HEK293 (cell line): ENCODE data around the gene VPS13D.

ENCODE experiments used
- CTCF ChIA-PET: fragments of 350-600 bp; formaldehyde crosslinking; extraction: SDS; loops from one replicate; lab custom pipeline; 2021; ENCODE audit warnings: antibody characterized with exemption; lab: Yijun Ruan, JAX
- POLR2A ChIA-PET: fragments of 300-600 bp; formaldehyde crosslinking; extraction: SDS; loops from one replicate; lab custom pipeline; 2020; ENCODE audit warnings: antibody characterized with exemption, inconsistent platforms; lab: Yijun Ruan, JAX
- H3K27ac ChIP-seq: fragments of 200-500 bp; sonication (Bioruptor generic); 2 replicates; pipeline ENCODE4 v1.5.1; 2014; ENCODE audit warnings: low read depth, low read length, control low read depth, inconsistent platforms; ENCODE audit errors: extremely low read depth
- H3K36me3 ChIP-seq, 2 experiments: fragments of 200-500 bp in 1 of 2; sonication (Bioruptor generic) in 1 of 2; 1 replicate in 1 of 2; 2 replicates in 1 of 2; pipeline ENCODE4 v1.5.1; 2014 to 2017; ENCODE audit warnings: inconsistent platforms in 2 of 2, low read length in 2 of 2; ENCODE audit not compliant: control insufficient read depth in 2 of 2, insufficient read depth in 1 of 2
- H3K4me1 ChIP-seq: fragments of 200-500 bp; sonication (Bioruptor generic); 2 replicates; pipeline ENCODE4 v1.5.1; 2014; ENCODE audit warnings: mild to moderate bottlenecking, low read length, inconsistent platforms; ENCODE audit not compliant: control insufficient read depth, insufficient read depth
- H3K4me3 ChIP-seq: 2 replicates; pipeline ENCODE4 v1.5.1; 2011; ENCODE audit warnings: low read depth, mild to moderate bottlenecking, control low read depth, low read length, moderate library complexity
- H3K9me3 ChIP-seq: fragments of 200-500 bp; sonication (Bioruptor generic); 2 replicates; pipeline ENCODE4 v1.5.1; 2014; ENCODE audit warnings: low read depth, low read length, inconsistent platforms; ENCODE audit not compliant: control insufficient read depth, insufficient read depth
- EGR2 ChIP-seq: fragments of 450-650 bp; formaldehyde crosslinking; IDR thresholded peaks from 2 replicates; pipeline ENCODE4 v1.5.1; 2016; ENCODE audit warnings: low read depth, missing biosample characterization, missing genetic modification characterization
- FEZF1 ChIP-seq: fragments of 450-650 bp; formaldehyde crosslinking; IDR thresholded peaks from 2 replicates; pipeline ENCODE4 v1.5.1; 2016; ENCODE audit warnings: missing biosample characterization, missing genetic modification characterization
- KLF10 ChIP-seq: fragments of 450-650 bp; IDR thresholded peaks from 2 replicates; pipeline ENCODE4 v1.5.1; 2018; ENCODE audit warnings: missing biosample characterization, mild to moderate bottlenecking, missing genetic modification characterization
- MZF1 ChIP-seq: fragments of 450-650 bp; formaldehyde crosslinking; IDR thresholded peaks from 2 replicates; pipeline ENCODE4 v1.5.1; 2017; ENCODE audit warnings: missing biosample characterization, missing genetic modification characterization, borderline replicate concordance
- OVOL3 ChIP-seq: fragments of 450-650 bp; formaldehyde crosslinking; IDR thresholded peaks from 2 replicates; pipeline ENCODE4 v1.5.1; 2016; ENCODE audit warnings: missing biosample characterization, missing genetic modification characterization
- RBAK ChIP-seq: fragments of 450-650 bp; formaldehyde crosslinking; IDR thresholded peaks from 2 replicates; pipeline ENCODE4 v1.5.1; 2016; ENCODE audit warnings: missing biosample characterization, missing genetic modification characterization
- ZBTB21 ChIP-seq: fragments of 450-650 bp; formaldehyde crosslinking; IDR thresholded peaks from 2 replicates; pipeline ENCODE4 v1.5.1; 2017; ENCODE audit warnings: missing biosample characterization, missing genetic modification characterization
- ZNF10 ChIP-seq: fragments of 450-650 bp; formaldehyde crosslinking; IDR thresholded peaks from 2 replicates; pipeline ENCODE4 v1.5.1; 2017; ENCODE audit warnings: missing biosample characterization, missing genetic modification characterization
- ZNF112 ChIP-seq: fragments of 450-650 bp; formaldehyde crosslinking; IDR thresholded peaks from 2 replicates; pipeline ENCODE4 v1.5.0; 2017; ENCODE audit warnings: missing biosample characterization, missing genetic modification characterization
- ZNF19 ChIP-seq: fragments of 450-650 bp; formaldehyde crosslinking; IDR thresholded peaks from 2 replicates; pipeline ENCODE4; 2016; ENCODE audit warnings: missing biosample characterization, missing genetic modification characterization, low read depth
- ZNF280D ChIP-seq: fragments of 450-650 bp; formaldehyde crosslinking; IDR thresholded peaks from 2 replicates; pipeline ENCODE4 v1.5.1; 2016; ENCODE audit warnings: missing biosample characterization, missing genetic modification characterization
- ZNF311 ChIP-seq: fragments of 450-650 bp; formaldehyde crosslinking; IDR thresholded peaks from 2 replicates; pipeline ENCODE4 v1.5.1; 2017; ENCODE audit warnings: missing biosample characterization, missing genetic modification characterization, borderline replicate concordance
- ZNF366 ChIP-seq: fragments of 450-650 bp; formaldehyde crosslinking; conservative IDR thresholded peaks from 2 replicates; pipeline ENCODE4 v1.5.1; 2016; ENCODE audit warnings: missing biosample characterization, missing genetic modification characterization
- ZNF394 ChIP-seq: fragments of 450-650 bp; formaldehyde crosslinking; IDR thresholded peaks from 2 replicates; pipeline ENCODE4 v1.5.1; 2016; ENCODE audit warnings: missing biosample characterization, missing genetic modification characterization, mild to moderate bottlenecking, moderate library complexity, borderline replicate concordance
- ZNF48 ChIP-seq: fragments of 450-650 bp; formaldehyde crosslinking; IDR thresholded peaks from 2 replicates; pipeline ENCODE4 v1.5.1; 2016; ENCODE audit warnings: missing biosample characterization, missing genetic modification characterization
- ZNF571 ChIP-seq: fragments of 450-650 bp; formaldehyde crosslinking; IDR thresholded peaks from 2 replicates; pipeline ENCODE4 v1.5.0; 2017; ENCODE audit warnings: missing biosample characterization, missing genetic modification characterization
- ZNF596 ChIP-seq: fragments of 450-650 bp; IDR thresholded peaks from 2 replicates; pipeline ENCODE4 v1.5.0; 2018; ENCODE audit warnings: missing biosample characterization, mild to moderate bottlenecking, missing genetic modification characterization, moderate library complexity
- ZNF600 ChIP-seq: fragments of 450-650 bp; formaldehyde crosslinking; IDR thresholded peaks from 2 replicates; pipeline ENCODE4 v1.5.1; 2016; ENCODE audit warnings: missing biosample characterization, missing genetic modification characterization
- ZNF621 ChIP-seq: fragments of 450-650 bp; formaldehyde crosslinking; IDR thresholded peaks from 2 replicates; pipeline ENCODE4 v1.5.1; 2017; ENCODE audit warnings: missing biosample characterization, missing genetic modification characterization
- ZNF624 ChIP-seq: fragments of 450-650 bp; formaldehyde crosslinking; IDR thresholded peaks from 2 replicates; pipeline ENCODE4 v1.5.1; 2017; ENCODE audit warnings: missing biosample characterization, missing genetic modification characterization
- ZNF626 ChIP-seq: fragments of 450-650 bp; sonication (Bioruptor Pico); formaldehyde crosslinking; IDR thresholded peaks from 2 replicates; pipeline ENCODE4 v1.5.1; 2018; ENCODE audit warnings: missing biosample characterization, missing genetic modification characterization, inconsistent platforms
- ZNF777 ChIP-seq: fragments of 450-650 bp; formaldehyde crosslinking; IDR thresholded peaks from 2 replicates; pipeline ENCODE4 v1.5.1; 2017; ENCODE audit warnings: missing biosample characterization, missing genetic modification characterization, borderline replicate concordance
- ZSCAN16 ChIP-seq: fragments of 450-650 bp; formaldehyde crosslinking; IDR thresholded peaks from 2 replicates; pipeline ENCODE4 v1.5.1; 2016; ENCODE audit warnings: missing biosample characterization, missing genetic modification characterization
- ZSCAN18 ChIP-seq: fragments of 450-650 bp; formaldehyde crosslinking; IDR thresholded peaks from 2 replicates; pipeline ENCODE4 v1.5.1; 2016; ENCODE audit warnings: missing biosample characterization, missing genetic modification characterization
- TF ChIP-seq, protein P1 (sequence below): fragments of 450-650 bp; formaldehyde crosslinking; IDR thresholded peaks from 2 replicates; pipeline ENCODE4 v1.5.1; 2016; ENCODE audit warnings: missing biosample characterization, missing genetic modification characterization
- TF ChIP-seq, protein P2 (sequence below): fragments of 450-650 bp; formaldehyde crosslinking; IDR thresholded peaks from 2 replicates; pipeline ENCODE4 v1.5.1; 2016; ENCODE audit warnings: missing biosample characterization, missing genetic modification characterization

The VPS13D gene

DNA sequence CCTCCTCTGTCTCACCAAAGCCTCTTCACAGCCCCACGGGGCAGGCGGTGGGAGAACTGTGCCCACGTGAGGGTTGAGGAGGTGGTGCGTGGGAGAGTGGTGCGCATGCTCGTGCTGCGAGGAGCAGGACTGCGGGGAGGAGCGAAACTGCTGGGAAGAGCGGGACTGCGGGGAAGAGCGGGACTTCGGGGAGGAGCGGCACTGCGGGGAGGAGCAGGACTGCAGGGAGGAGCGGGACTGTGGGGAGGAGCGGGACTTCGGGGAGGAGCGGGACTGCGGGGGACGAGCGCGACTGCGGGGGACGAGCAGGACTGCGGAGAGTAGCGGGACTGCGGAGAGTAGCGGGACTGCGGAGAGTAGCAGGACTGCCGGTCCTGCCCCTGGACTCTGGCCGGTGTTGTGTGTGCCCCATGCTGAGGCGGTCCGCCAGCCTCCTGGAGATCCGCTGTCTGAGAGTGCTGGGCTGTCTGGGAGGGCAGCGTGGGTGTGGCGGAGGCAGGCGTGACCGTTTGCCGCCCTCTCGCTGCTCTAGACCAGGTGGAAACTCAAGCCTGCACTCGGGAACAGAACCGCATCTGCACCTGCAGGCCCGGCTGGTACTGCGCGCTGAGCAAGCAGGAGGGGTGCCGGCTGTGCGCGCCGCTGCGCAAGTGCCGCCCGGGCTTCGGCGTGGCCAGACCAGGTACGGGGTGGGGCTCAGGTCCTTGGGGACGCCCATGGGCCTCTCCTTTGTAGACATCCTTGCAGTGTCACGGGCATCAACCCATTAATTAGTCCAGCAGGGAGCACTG lies 38.4 kb upstream of the VPS13D start (continued):
- peak; percentile 71; the same call in 1 of the 2 replicates for TF ChIP-seq ZNF394 (tag by site-specific recombination)
- no peak for TF ChIP-seq ZNF10 (tag by site-specific recombination)
- TF ChIP-seq ZNF621 (tag by site-specific recombination): no peak
- TF ChIP-seq FEZF1 (tag by site-specific recombination): no peak
- TF ChIP-seq ZSCAN18 (tag by site-specific recombination): no peak
- TF ChIP-seq ZNF112 (tag by site-specific recombination): no peak
- no peak for TF ChIP-seq ZNF626 (tag by site-specific recombination)
- no peak for TF ChIP-seq ZNF311 (tag by site-specific recombination)
- no peak for TF ChIP-seq RBAK (tag by site-specific recombination)
- no peak for TF ChIP-seq MZF1 (tag by site-specific recombination)
- TF ChIP-seq ZNF624 (tag by site-specific recombination): no peak
- peak; percentile 78 for TF ChIP-seq EGR2 (tag by site-specific recombination)
- TF ChIP-seq ZBTB21: no peak
- TF ChIP-seq, protein P1, sequence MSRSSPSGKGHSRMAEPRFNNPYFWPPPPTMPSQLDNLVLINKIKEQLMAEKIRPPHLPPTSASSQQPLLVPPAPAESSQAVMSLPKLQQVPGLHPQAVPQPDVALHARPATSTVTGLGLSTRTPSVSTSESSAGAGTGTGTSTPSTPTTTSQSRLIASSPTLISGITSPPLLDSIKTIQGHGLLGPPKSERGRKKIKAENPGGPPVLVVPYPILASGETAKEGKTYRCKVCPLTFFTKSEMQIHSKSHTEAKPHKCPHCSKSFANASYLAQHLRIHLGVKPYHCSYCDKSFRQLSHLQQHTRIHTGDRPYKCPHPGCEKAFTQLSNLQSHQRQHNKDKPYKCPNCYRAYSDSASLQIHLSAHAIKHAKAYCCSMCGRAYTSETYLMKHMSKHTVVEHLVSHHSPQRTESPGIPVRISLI: no peak
- TF ChIP-seq ZNF600: peak; percentile 38; the same call in 1 of the 2 replicates
- no peak for TF ChIP-seq ZNF596 (tag by site-specific recombination)
- no peak for TF ChIP-seq ZNF777 (tag by site-specific recombination)
- TF ChIP-seq ZNF571 (tag by site-specific recombination): no peak
- no peak for TF ChIP-seq OVOL3 (tag by site-specific recombination)
- no peak for TF ChIP-seq KLF10 (tag by site-specific recombination)
- no peak for TF ChIP-seq ZNF280D (tag by site-specific recombination)
- TF ChIP-seq ZNF48 (tag by site-specific recombination): no peak

DNA sequence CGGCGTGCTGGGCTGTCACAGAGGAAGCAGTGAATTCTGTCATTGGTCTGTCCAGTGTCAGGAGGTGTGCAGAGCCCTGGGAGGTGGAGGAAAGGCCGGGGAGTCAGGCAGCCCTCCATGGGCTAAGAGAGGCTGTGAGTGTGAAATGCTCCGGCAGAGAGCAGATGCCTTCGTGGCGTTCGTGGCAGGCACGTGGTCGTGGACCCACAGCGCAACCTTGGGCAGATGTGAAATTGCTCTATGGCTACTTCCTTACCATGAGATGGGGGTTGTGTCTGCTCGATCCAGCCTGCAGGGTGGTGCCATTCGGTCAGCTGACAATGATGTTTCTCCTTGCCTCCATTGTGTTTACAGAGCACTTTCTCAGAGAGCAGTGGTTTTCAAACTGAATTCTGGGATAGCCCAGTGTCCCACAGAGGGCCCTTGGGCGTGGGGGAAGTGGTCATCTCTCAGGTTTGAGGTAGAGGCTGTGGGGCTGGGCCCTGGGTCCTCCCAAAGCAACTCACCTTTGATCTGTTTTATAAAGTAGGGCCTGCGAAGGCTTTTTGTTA lies 35.1 kb upstream of the VPS13D start:
- H3K36me3 ChIP-seq: no peaks in the 10 kb centered on the region
- POLR2A ChIA-PET: no interaction called here
- CTCF ChIA-PET: interaction anchor here (1.0 to 2.7 kb wide), 2 partner anchors 9 to 69 kb away, joined by 3 to 13 read pairs; no protein-coding TSS in a partner anchor
- TF ChIP-seq FEZF1 (tag by site-specific recombination) (no peak), RBAK (tag by site-specific recombination) (no peak), ZNF19 (no peak), ZNF366 (tag by site-specific recombination) (no peak), ZSCAN16 (tag by site-specific recombination) (peak; percentile 64; the same call in 1 of the 2 replicates), ZBTB21 (no peak), ZNF600 (no peak)
- TF ChIP-seq, protein P2, sequence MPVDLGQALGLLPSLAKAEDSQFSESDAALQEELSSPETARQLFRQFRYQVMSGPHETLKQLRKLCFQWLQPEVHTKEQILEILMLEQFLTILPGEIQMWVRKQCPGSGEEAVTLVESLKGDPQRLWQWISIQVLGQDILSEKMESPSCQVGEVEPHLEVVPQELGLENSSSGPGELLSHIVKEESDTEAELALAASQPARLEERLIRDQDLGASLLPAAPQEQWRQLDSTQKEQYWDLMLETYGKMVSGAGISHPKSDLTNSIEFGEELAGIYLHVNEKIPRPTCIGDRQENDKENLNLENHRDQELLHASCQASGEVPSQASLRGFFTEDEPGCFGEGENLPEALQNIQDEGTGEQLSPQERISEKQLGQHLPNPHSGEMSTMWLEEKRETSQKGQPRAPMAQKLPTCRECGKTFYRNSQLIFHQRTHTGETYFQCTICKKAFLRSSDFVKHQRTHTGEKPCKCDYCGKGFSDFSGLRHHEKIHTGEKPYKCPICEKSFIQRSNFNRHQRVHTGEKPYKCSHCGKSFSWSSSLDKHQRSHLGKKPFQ (tag by site-specific recombination): no peak

More for the DNA sequence above, 35.1 kb upstream of the VPS13D start:
- Histone ChIP-seq H3K27ac (no peak overlapping the region), H3K9me3 (no peaks in the 10 kb centered on the region), H3K4me1 (no peaks in the 10 kb centered on the region), H3K4me3 (no peak overlapping the region)
